ENCODE results near the gene MTRFR.
"Not testable (repeated sequence)": the region's sequence is repeated elsewhere in the genome, so short reads cannot be mapped to it uniquely, and the experiment has no call there.

MTRFR gene

DNA sequence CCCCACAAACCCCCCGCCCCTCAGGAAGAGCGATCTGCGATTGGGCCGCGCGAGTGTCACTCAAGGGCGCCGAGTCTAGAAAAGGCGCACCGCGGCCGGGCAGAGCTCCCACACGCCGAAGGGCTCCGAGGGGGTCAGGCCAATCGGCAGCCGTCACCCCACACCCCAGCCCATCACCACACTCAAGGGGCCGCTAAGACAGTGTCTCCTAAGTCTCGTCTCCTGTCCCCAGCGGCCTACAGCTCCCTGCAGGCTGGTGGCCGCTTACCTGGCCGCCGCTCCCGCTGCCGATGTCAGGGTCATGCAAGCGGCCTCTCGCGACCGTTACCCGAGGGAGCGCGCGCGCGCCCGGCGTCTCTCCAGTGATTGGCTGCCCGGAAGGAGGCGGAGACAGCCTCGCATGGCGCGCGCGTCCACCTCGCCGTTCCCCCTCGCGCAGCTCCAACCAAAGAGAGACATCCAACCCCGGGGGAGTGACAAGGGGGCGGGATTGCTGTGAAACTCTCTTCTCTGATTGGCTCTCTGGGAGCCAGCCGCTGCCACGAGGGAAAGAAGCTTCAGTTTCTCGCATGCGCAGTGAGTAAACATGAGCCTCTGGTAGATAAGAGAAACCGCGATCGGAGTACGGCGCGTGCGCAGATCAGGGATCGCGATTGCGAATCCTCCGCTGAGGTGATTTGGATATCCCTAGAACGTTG lies at the start of gene MTRFR, which contains the start of gene MPHOSPH9:
Gene MTRFR (plus strand): TSS at position 630 of the 698 bp plus-strand sequence. CDS start 20,239 bp downstream, outside the sequence.
Gene MPHOSPH9 (minus strand): TSS at position 335 of the 698 bp plus-strand sequence. CDS start 2,777 bp downstream, outside the sequence.
- no peak for TF ChIP-seq CTCF (IDR thresholded peaks at IDR 0.05; ENCODE audit: low read depth, low read length)
- H3K4me3 ChIP-seq (ENCODE audit: low read depth, low read length) = peak within 1 kb of the TSS; percentile 96

- no peak for TF ChIP-seq CTCF (IDR thresholded peaks at IDR 0.05; ENCODE audit: low read depth, low read length)
- H3K4me3 ChIP-seq (ENCODE audit: low read depth, low read length) = no peak overlapping the region
Observed at GRCh38 chr12:123187637-123188036, 45.6 kb upstream of the MTRFR start.

DNA sequence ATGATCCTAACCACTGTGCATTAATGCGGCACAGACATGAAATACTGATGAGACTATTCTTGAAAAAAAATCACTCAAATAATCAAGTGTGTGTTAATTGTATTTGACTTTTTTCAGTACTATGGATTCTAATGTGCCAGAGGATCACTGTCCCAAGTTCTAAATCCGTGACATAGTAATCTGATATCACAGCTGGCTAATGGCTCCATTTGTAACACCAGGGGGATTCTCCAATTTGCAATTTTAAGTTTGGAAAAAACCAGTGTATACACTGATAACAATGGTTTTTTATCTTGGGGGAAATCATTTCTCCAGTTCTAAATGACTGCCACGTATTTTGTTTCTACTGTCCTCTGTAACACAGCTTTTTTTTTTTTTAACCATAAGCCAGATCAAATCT lies 33.3 kb upstream of the MTRFR start:
- TF ChIP-seq CTCF (IDR thresholded peaks at IDR 0.05; ENCODE audit: low read depth, low read length) = no peak
- no peak overlapping the region for H3K4me3 ChIP-seq (ENCODE audit: low read depth, low read length)

GRCh38 chr12:123200414-123200813 lies 32.8 kb upstream of the MTRFR start:
- no peak for TF ChIP-seq CTCF (IDR thresholded peaks at IDR 0.05; ENCODE audit: low read depth, low read length)
- no peak overlapping the region for H3K4me3 ChIP-seq (ENCODE audit: low read depth, low read length)

- H3K4me3 ChIP-seq (ENCODE audit: low read depth, low read length) = not testable (repeated sequence)
Observed at GRCh38 chr12:123206794-123207193, 26.4 kb upstream of the MTRFR start.

DNA sequence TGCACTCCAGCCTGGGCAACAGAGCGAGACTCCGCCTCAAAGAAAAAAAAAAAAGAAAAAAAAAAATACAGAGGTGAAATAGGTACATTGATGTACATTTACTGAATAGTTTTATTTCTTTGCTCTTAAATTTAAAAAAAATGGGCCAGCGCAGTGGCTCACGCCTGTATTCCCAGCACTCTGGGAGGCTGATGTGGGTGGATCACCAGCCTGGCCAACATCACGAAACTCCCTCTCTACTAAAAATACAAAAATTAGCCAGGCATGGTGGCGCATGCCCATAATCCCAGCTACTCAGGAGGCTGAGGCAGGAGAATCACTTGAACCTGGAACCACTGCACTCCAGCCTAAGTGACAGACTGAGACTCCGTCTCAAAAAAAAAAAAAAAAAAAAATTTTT lies 25.4 kb upstream of the MTRFR start:
- H3K4me3 ChIP-seq (ENCODE audit: low read depth, low read length) = not testable (repeated sequence)

DNA sequence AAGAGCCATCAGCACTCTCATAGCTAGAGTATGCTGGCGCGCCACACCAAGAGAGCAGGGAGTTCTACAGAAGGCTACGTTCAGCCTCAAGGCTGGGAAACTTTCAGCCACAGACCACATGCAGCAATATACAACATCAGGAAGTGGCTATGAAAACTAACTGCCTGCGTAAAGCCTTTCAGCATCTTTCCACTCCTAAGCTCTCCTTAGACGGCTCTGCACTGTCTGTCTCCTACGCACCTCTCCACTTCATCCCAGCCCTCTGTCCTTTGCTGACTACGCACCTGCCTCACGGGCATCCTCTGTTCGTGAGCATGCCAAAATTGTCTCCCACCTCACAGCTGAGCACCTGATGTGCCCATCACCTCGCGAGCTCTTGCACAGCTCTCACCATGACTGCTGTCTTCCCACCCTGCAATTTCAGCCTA lies 10.0 kb upstream of the MTRFR start:
- no peak overlapping the region for H3K4me3 ChIP-seq (ENCODE audit: low read depth, low read length)
- TF ChIP-seq CTCF (IDR thresholded peaks at IDR 0.05; ENCODE audit: low read depth, low read length) = no peak

DNA sequence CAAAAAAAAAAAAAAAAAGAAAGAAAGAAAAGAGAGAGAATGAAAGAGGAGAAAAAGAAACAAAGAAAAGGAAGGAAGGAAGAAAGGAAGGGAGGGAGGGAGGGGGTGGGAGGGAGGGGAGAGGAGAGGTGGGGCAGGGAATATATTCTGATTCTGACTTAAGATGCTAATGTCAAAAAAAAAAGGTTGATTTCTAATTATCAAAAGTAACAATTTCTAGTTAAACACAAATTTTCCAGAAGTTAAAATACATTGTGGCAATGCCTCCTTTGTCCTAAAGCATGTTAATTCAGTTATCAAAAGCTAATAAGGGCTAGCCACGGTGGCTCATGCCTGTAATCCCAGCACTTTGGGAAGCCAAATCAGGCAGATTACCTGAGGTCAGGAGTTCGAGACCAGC lies 7.8 kb upstream of the MTRFR start:
- no peak for TF ChIP-seq CTCF (IDR thresholded peaks at IDR 0.05; ENCODE audit: low read depth, low read length)
- no peak overlapping the region for H3K4me3 ChIP-seq (ENCODE audit: low read depth, low read length)
